SH-SY5Y (cell line): ENCODE results near the gene CA14.

ENCODE experiments used
- GATA2 ChIP-seq: IDR thresholded peaks from 2 replicates; pipeline ENCODE4 v1.6.1; 2011; ENCODE audit warnings: mild to moderate bottlenecking, low read depth, low read length
- GATA3 ChIP-seq: IDR thresholded peaks from 2 replicates; pipeline ENCODE4 v1.6.1; 2011; ENCODE audit warnings: low read depth, mild to moderate bottlenecking, low read length, moderate library complexity

CA14 gene

DNA sequence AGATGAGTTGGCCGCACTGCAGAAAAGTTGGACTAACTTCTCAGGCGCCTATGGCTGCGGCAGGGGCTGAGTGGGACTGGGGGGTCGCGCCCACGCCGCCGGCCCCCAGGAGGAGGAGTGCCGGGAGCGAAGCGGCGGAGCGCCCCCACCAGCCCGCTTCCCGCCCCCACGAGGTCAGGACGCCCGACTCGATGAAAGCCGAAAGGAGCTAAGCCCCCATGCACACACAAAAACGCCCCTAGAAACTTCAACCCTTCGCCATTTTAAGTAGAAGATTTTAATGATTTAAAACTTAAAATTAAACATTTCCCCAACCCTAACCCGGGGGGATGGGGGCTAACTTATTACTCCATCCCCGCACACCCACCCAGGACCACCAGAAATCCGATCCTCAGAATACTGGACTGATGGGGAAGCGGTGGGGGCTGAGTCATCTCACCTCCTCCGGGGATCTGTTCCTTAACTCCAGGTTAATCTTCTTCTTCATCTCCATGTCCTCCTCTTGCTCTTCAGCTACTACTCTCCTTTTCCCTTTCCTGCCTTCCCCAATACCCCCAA lies 22.2 kb upstream of the CA14 start:
- peak; percentile 31; the same call in 1 of the 2 replicates for TF ChIP-seq GATA2
- no peak for TF ChIP-seq GATA3

DNA sequence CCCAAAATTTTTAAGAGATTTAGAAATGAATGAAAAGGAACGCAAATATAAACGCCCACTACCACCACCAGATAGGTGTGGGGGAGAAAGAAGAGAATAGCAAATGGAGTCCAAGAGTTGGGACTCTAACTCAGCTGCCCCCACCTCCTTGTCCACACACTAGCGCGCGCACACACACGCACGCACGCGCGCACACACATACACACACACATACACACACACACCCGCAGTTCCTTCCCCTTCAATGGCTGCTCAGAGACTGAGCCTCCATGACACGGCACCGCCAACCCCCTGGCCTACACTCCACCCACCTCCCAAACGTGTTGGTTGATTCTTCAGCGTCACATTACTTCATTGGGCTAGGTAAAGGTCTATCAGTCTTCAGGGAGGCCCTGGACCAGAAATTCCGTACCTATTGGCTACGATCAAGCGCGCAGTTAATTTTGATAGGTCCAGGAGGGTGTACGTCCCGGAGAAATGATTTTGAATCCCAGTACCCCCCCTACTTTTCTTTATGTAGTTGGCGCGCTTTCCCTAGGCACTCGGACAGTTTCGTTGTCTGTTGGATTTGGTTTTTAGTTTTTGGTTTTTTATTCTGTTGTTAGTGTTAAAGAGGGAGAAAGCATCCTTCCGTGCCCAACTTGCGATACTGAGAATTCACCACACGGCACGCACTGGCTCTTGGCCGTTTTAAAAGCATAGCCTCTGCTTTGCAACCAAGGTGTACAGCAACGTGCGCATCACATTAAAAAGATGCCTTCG lies 21.5 kb upstream of the CA14 start, which contains the start of gene ANP32E:
ANP32E (minus strand) TSS at position 261 of the 762 bp plus-strand sequence. CDS start 326 bp downstream, outside the sequence.
- no peak; the same call in 1 of the 2 replicates for TF ChIP-seq GATA2
- TF ChIP-seq GATA3 = no peak

DNA sequence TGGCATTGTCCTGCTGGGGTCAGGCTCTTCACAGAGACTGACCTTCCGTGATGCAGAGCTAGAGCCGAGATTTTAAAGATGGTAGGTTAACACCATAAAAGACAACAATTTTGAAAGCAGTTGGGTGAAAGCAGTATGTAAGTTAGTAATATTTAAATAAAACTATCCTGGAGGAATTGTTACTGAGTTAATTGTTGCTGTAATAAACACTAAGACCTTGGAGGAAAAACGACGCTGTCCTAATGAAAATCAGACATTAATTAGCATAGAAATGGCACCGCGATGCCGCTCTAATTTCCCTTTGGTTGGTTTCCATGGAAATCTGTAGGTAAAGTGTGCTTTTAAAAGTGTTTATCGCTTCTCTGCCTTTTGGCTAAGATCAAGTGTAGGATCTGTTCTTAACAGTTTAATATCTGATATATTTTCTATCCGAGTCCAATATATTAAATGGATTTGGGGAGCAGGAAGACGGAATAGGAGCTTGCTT lies 20.9 kb upstream of the CA14 start:
- no peak for TF ChIP-seq GATA3
- TF ChIP-seq GATA2 = 0 out of 2 replicates have a peak, but pooled peaks have one; percentile 6

DNA sequence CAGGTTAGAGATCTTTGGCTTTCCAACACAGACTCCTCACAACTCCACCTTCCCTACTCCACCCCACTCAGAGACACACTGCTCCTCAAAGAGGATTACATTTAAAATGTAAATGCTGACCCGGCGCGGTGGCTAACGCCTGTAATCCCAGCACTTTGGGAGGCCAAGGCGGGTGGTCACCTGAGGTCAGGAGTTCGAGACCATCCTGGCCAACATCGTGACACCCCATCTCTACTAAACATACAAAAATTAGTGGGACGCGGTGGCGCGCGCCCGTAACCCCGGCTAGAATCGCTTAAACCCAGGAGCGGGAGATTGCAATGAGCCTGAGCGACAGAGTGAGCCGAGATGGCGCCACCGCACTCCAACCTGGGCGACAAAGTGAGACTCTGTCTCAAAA lies 19.8 kb upstream of the CA14 start:
- no peak for TF ChIP-seq GATA3
- no peak for TF ChIP-seq GATA2

DNA sequence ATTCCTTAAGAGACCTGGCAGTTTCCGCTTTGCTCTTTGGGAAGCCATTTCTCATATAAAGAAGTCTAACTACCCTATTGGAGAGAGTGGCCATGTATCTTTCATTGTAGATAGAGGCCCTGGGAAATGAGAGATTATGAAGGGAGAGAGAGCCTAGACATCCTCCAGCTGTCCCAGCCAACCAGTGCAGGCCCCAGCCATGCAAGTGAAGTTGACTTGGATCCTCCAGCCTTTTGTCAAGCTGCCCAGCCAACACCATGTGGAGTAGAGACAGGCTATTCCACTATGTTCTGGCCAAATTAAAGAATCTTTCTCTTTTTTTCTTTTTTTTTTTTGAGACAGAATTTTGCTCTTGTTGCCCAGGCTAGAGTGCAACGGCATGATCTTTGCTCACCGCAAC lies 14.6 kb upstream of the CA14 start:
- TF ChIP-seq GATA2 = no peak
- no peak for TF ChIP-seq GATA3

DNA sequence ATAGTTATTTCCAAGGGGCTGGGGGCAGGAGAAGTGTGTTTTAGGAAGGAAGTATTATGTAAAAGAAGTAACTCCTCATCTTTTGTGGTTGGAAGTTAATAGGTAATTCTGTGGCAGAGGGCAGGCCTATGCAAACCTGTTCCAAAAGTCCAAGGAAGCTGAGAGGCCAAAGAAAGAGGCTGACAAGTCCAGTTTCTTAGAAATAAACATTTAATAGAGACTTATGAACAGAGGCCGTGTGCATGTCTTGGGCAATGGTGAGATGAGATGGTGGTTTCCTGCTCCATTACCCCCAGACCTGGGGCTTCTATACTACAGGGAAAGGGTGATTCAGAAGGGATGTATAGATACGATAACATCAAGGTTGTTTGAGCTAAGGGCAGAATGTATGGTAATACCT lies 7.6 kb upstream of the CA14 start:
- TF ChIP-seq GATA2 (no peak), GATA3 (no peak)

DNA sequence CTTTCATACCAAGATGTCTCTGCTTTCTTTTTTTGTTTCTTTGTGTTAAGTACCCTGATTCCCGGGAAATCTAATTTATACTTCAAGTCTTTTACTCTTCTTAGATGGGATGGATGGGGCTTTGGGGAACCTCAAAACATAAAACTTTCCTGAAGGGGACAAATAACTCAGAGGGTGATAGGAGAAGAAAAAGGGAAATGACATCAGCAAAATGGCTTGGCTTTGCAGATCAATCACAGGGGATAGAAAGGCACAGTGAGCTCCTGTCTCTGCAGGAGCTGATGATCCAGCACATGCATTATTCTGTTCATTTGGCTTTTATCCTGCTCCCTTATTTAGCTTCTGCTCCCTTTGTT lies 1.4 kb upstream of the CA14 start:
- no peak for TF ChIP-seq GATA3
- no peak for TF ChIP-seq GATA2

DNA sequence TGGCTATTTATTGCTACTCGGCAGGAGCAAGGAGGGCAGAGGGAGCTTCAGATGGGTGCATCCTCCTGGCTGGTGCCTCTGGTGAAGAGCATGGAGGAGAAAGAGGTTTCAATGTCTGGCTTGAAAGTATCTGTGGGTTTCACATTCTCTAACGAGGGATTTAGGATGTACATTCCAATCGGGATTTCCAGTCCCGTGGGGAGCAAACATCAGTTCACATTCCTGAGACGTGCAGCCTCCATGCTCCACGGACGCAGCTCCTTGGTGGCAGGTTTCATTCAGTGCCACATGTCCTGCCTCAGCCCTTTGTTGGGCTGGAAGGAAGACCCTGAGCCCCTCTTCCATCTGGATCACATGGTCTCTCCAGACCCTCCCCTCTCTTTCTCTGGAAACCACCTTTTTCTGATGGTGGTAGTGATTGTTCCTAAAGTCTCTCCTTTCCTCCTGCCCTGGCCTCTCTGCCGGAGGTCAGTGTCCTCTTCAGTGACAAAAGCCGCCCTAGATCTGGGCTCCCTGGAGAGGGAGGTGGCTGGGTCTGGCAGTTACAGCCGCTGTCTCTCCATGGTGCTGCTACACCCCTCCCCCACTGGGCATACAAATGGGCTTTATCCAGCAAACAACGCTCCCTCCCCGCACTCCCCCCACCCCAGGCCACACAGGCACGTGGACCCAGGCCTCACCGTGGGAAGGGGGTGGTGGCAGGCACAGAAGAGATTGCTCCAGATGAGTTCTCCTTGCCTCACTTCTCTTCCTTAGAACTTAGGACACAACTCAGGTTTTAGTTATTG lies 826 bp upstream of the CA14 start:
- no peak for TF ChIP-seq GATA2
- TF ChIP-seq GATA3 = no peak

DNA sequence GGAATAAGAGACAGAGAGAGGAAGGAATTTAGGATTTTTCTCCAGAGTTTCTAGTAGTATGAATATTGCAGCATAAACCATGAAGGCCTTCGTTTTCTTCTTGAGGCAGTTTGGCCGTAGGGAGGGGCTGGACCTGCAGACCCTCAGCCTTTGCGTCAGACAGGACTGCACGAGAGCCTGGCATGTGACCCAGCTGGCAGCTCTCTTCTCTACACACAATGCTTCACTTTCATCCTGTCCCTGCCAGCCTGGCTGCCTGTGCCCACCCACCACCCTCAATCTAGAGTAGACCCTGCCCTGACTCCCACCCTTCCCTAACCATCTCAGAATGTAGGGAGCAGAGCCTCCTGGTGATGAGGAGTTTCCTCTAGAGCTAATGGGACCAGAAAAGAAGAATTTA lies 1.6 kb downstream of the CA14 start:
- TF ChIP-seq GATA2 = no peak
- no peak for TF ChIP-seq GATA3

DNA sequence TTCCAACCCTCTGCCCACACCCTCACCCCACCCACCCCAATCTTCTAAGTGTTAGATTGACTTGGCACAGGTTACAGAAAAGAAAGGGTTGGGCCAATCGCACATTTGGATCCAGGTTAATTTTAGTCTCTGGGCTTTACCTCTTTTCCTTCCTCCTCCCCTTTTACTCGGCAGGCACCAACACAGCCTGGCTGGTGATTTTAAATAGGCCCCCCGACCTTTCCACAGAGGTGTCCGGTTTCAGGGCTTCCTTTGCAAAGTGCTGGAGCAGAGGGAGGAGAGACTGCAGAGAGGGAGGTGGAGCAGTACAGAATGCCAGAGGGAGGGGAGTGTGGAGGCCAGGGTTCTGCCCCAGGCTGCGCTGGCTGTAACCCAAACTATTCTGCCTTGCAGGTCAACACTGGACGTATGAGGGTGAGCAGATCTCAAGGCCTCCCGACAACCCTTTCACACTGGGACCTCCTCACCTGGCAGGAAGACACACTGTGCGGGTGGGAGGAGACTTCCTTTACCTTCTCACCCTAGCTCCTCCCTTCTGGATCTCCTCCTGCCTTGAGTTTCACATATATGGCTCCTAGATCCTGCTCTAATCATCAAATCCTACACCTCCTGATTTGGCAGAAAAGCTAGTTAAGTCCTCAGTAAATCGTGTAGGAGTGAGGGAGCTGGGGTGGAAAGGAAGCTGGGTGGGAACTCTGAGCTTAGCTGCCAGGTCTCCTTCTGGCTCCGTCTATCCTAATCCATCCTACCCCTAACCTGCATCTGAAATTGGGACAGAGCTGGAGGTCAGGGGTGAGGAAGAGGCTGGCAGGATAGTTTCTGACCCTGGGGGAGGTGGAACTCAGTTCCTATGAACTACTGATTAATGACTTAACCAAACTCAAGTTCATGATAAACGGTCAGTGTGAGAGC lies 2.4 kb downstream of the CA14 start:
- TF ChIP-seq GATA3 = no peak
- no peak for TF ChIP-seq GATA2

DNA sequence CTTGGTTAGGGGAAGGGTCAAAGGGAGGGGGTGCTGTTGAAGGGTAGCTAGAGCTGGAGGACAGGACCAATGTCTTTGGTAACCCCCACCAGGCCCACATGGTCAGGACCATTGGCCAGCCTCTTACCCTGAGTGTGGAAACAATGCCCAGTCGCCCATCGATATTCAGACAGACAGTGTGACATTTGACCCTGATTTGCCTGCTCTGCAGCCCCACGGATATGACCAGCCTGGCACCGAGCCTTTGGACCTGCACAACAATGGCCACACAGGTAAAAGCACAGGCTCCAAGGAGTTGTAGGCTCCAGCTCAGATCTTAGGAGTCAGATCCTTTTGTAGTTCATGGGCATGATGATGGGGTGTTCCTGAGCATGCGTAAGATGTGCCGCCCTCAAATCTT lies 3.8 kb downstream of the CA14 start:
- TF ChIP-seq GATA3 (no peak), GATA2 (no peak)

DNA sequence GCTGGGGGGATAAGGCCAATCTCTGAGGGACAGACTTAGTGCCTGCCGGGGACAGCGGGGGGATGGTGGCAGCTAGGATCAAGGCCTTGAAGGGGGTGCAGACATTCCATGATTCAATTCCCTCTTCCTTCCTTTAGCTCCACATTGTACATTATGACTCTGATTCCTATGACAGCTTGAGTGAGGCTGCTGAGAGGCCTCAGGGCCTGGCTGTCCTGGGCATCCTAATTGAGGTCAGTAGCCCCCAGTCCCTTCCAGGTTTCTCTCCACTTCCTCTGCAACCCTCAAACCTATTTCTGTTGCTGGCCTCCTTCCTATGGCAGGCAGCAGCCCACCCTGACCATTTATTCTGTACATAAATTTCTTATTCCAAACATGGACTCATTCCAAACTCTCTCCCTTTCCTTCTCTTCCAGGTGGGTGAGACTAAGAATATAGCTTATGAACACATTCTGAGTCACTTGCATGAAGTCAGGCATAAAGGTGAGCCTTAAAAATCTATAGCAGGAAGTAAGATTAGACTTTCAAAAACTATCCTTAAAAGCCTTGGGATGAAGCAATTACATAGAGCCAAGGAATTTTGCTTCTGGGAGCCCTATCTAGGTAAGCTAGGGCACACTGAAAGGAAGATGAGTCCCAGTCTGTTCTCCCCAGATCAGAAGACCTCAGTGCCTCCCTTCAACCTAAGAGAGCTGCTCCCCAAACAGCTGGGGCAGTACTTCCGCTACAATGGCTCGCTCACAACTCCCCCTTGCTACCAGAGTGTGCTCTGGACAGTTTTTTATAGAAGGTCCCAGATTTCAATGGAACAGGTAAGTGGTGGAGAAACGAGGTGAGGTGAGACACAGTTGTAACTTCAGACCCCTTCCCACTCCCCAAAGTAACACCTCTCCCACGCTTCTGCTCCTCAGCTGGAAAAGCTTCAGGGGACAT lies 5.1 kb downstream of the CA14 start:
- TF ChIP-seq GATA3 = no peak
- TF ChIP-seq GATA2 = no peak

DNA sequence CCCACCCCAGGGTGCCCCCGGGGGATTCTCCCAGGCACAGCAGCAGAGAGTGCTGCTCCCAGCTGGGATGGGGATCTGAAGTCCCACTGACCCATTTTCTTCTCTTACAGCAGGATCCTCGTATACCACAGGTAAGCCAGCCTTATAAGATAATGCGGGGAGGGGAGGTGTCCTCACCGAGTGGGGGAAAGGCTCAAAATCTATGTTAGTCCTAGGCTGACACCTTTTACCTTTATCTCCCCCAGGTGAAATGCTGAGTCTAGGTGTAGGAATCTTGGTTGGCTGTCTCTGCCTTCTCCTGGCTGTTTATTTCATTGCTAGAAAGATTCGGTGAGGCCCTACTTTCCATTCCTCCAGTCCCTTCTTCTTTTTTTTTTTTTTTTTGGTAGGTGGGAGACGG lies 6.0 kb downstream of the CA14 start:
- no peak for TF ChIP-seq GATA2
- TF ChIP-seq GATA3 = no peak
